Body of pancreas (tissue), 4 donors: ENCODE data around the gene C2CD4D. TPM values are rescaled to one million over a fixed set of nuclear protein-coding genes. Genes with fewer than 3 reads are reported as not detected.
A peak's percentile ranks its signal among the peaks of the same experiment; 100 is the strongest.

ENCODE experiments used
- ATAC-seq: fragments of 150-250 bp; one replicate; pipeline ENCODE4 v1.9.1; 2016
- DNase-seq, 4 donors: peaks; one replicate each; pipeline ENCODE4 v3.0.0-alpha.2; 2019
- H3K27ac ChIP-seq, 4 donors: fragments of 200-600 bp; sonication (generic); 1 replicate in 3 of 4; 2 replicates in 1 of 4; pipeline versions ENCODE4 v1.5.1 to v1.6.1; 2016 to 2019; ENCODE audit warnings: mild to moderate bottlenecking in 1 of 4, mixed read lengths in 1 of 4, moderate library complexity in 1 of 4
- H3K27me3 ChIP-seq, 2 donors: fragments of 200-600 bp; sonication (generic); one replicate each; pipeline ENCODE4 v1.6.0; 2016; ENCODE audit warnings: mild to moderate bottlenecking in 1 of 2
- H3K36me3 ChIP-seq, 2 donors: fragments of 200-600 bp; sonication (generic); replicated peaks in 1 of 2; 2 replicates each; pipeline ENCODE4 v1.5.1; 2016; ENCODE audit warnings: low read depth in 2 of 2; ENCODE audit not compliant: insufficient read depth in 1 of 2
- H3K4me1 ChIP-seq: fragments of 200-600 bp; sonication (generic); one replicate; pipeline ENCODE4 v1.6.0; 2016
- H3K4me3 ChIP-seq, 2 donors: fragments of 200-600 bp; sonication (generic); 1 replicate in 1 of 2; 2 replicates in 1 of 2; pipeline ENCODE4 v1.5.1; 2016 to 2019
- H3K9me3 ChIP-seq, 3 donors: fragments of 200-600 bp; sonication (generic); 1 replicate in 2 of 3; 2 replicates in 1 of 3; pipeline ENCODE4 v1.5.1; 2016
- CTCF ChIP-seq, 7 experiments: fragments of 450-650 bp in 4 of 7; fragments of 200-600 bp in 3 of 7; sonication (generic) in 3 of 7; IDR thresholded peaks; one replicate each; pipeline ENCODE4 v1.5.1; 2016 to 2019; ENCODE audit warnings: antibody characterized with exemption in 7 of 7
- POLR2A ChIP-seq, 3 donors: fragments of 450-650 bp; IDR thresholded peaks; one replicate each; pipeline ENCODE4 v1.6.1; 2016; ENCODE audit warnings: antibody characterized with exemption in 3 of 3, mild to moderate bottlenecking in 2 of 3
- WGBS, 2 donors: methylation state at CpG; one replicate each; pipeline ENCODE4 v1.1.5; 2017; 5-methylcytosine and 5-hydroxymethylcytosine counted together
- intact Hi-C: fragments of 100-400 bp; cut with DNase I; formaldehyde crosslinking; loops from one replicate; pipeline ENCODE4 v1.15.1; 2023
- total RNA-seq, 2 donors: library from RNA; depleted of rRNA; stranded (reverse); fragments of >200 nt; gene quantifications; one replicate each; pipeline ENCODE4 v1.1.0, GENCODE V29; 2016

Gene C2CD4D
- total RNA-seq, 2 donors from 2014 or later, result 0.26 to 2.6 TPM

- H3K4me1 ChIP-seq, result peaks cover 85% of the 10 kb centered on the region
- peak within 1 kb of the TSS; percentile 87 to 98 (median 94) for H3K27ac ChIP-seq
- peaks cover 2 to 4% of the 10 kb centered on the region in 2 donors for H3K36me3 ChIP-seq
- WGBS, 2 donors, result 16 to 36% methylated on average over 2 to 5 of the region's 5 CpGs
- intact Hi-C loops, result no loop called here
- H3K4me3 ChIP-seq, result peak within 1 kb of the TSS; percentile 76 to 79
- H3K27me3 ChIP-seq, result no peaks in the 10 kb centered on the region
- TF ChIP-seq CTCF (IDR thresholded peaks at IDR 0.05) (peak in 1 of 7 experiments; percentile 22), POLR2A (IDR thresholded peaks at IDR 0.05) (peak; percentile 72 to 95 (median 94))
- ATAC-seq, result peak; percentile 80
- peak; percentile 89 to 93 (median 92) for DNase-seq
- no peaks in the 10 kb centered on the region for H3K9me3 ChIP-seq
Observed at GRCh38 chr1:151831605-151832004, 8.0 kb downstream of the C2CD4D start, which contains the start of gene RORC. Gene RORC, minus strand, starts transcription at chr1:151831802. Its CDS starts 38 bp downstream, at chr1:151831764.

- Histone ChIP-seq H3K4me3 (peak overlapping the region; percentile 76 to 79), H3K36me3 (peaks cover 2 to 4% of the 10 kb centered on the region in 2 donors), H3K4me1 (peaks cover 84% of the 10 kb centered on the region), H3K9me3 (no peaks in the 10 kb centered on the region), H3K27me3 (no peaks in the 10 kb centered on the region), H3K27ac (peak overlapping the region; percentile 87 to 98 (median 94))
- no peak for ATAC-seq
- WGBS, 2 donors, result 7 to 18% methylated on average over 4 of the region's 4 CpGs
- DNase-seq, result no peak
- no peak for TF ChIP-seq POLR2A (IDR thresholded peaks at IDR 0.05)
- no peak for TF ChIP-seq CTCF (IDR thresholded peaks at IDR 0.05)
- intact Hi-C loops, result no loop called here
Observed at GRCh38 chr1:151831256-151831591, 8.4 kb downstream of the C2CD4D start.

GRCh38 chr1:151830055-151830454 lies 9.6 kb downstream of the C2CD4D start:
- no peak for DNase-seq
- no peak for TF ChIP-seq POLR2A (IDR thresholded peaks at IDR 0.05)
- TF ChIP-seq CTCF (IDR thresholded peaks at IDR 0.05), result no peak
- Histone ChIP-seq H3K9me3 (no peaks in the 10 kb centered on the region), H3K4me3 (no peak overlapping the region), H3K27ac (peak overlapping the region in 3 of 4 donors; percentile 93 to 98 (median 95)), H3K36me3 (peaks cover 4 to 5% of the 10 kb centered on the region in 2 donors), H3K27me3 (no peaks in the 10 kb centered on the region), H3K4me1 (peaks cover 82% of the 10 kb centered on the region)
- no peak for ATAC-seq
- intact Hi-C loops, result no loop called here
- 24 to 33% methylated on average over 6 of the region's 6 CpGs for WGBS, 2 donors

GRCh38 chr1:151829352-151830046 lies 10.1 kb downstream of the C2CD4D start:
- Histone ChIP-seq H3K4me1 (peaks cover 77% of the 10 kb centered on the region), H3K27me3 (no peaks in the 10 kb centered on the region), H3K36me3 (peaks cover 4 to 5% of the 10 kb centered on the region in 2 donors), H3K27ac (peak overlapping the region in 3 of 4 donors; percentile 15 to 98 (median 93)), H3K4me3 (no peak overlapping the region), H3K9me3 (no peaks in the 10 kb centered on the region)
- intact Hi-C loops, result no loop called here
- ATAC-seq, result no peak
- WGBS, 2 donors, result 49 to 51% methylated on average over 4 of the region's 4 CpGs
- no peak for TF ChIP-seq CTCF (IDR thresholded peaks at IDR 0.05)
- TF ChIP-seq POLR2A (IDR thresholded peaks at IDR 0.05), result no peak
- DNase-seq, result no peak
